Esophagus muscularis mucosa (tissue), 4 donors: ENCODE measurements around the gene B3GALT6. TPM values are rescaled to one million over a fixed set of nuclear protein-coding genes. Genes with fewer than 3 reads are reported as not detected.

Experiments used
- DNase-seq: peaks from one replicate; pipeline ENCODE4 v3.0.0-alpha.2; 2017; ENCODE audit errors: extremely low spot score
- H3K27ac ChIP-seq, 4 donors: fragments of 200-600 bp; sonication (generic); replicated peaks in 1 of 4; 1 replicate in 3 of 4; 2 replicates in 1 of 4; pipeline ENCODE4 v1.5.1; 2016 to 2019; ENCODE audit warnings: mild to moderate bottlenecking in 1 of 4
- H3K27me3 ChIP-seq, 4 donors: fragments of 200-600 bp; sonication (generic); one replicate each; pipeline versions ENCODE4 v1.5.1 to v1.6.0; 2016 to 2019
- H3K36me3 ChIP-seq, 4 donors: fragments of 200-600 bp; sonication (generic); one replicate each; pipeline ENCODE4 v1.5.1; 2016 to 2019
- H3K4me1 ChIP-seq, 4 donors: fragments of 200-600 bp; sonication (generic); one replicate each; pipeline ENCODE4 v1.5.1; 2016 to 2019
- H3K4me3 ChIP-seq, 4 donors: fragments of 200-600 bp; sonication (generic); 1 replicate in 2 of 4; 2 replicates in 2 of 4; pipeline ENCODE4 v1.5.1; 2016 to 2019; ENCODE audit warnings: mild to moderate bottlenecking in 4 of 4, moderate library complexity in 1 of 4
- H3K9me3 ChIP-seq, 4 donors: fragments of 200-600 bp; sonication (generic); 1 replicate in 3 of 4; 2 replicates in 1 of 4; pipeline ENCODE4 v1.5.1; 2016 to 2019
- EP300 ChIP-seq: sonication (generic); formaldehyde crosslinking; IDR thresholded peaks from one replicate; pipeline ENCODE4 v1.6.1; 2017; ENCODE audit warnings: antibody characterized with exemption
- POLR2A ChIP-seq: fragments of 450-650 bp; IDR thresholded peaks from one replicate; pipeline ENCODE4 v1.6.1; 2017; ENCODE audit warnings: antibody characterized with exemption, moderate library complexity, mild to moderate bottlenecking, low read depth
- POLR2AphosphoS5 ChIP-seq, 2 donors: sonication (generic); formaldehyde crosslinking; IDR thresholded peaks; one replicate each; pipeline ENCODE4 v1.6.1; 2017; ENCODE audit warnings: antibody characterized with exemption in 2 of 2
- WGBS: methylation state at CpG from one replicate; pipeline ENCODE4 v1.1.5; 2018; 5-methylcytosine and 5-hydroxymethylcytosine counted together
- intact Hi-C: fragments of 100-400 bp; cut with DNase I; formaldehyde crosslinking; loops from one replicate; pipeline ENCODE4 v1.15.1; 2023
- total RNA-seq, 4 donors: library from RNA; depleted of rRNA; stranded (reverse); fragments of >200 nt; gene quantifications; one replicate each; pipeline versions ENCODE4 v1.1.0 to v1.2.1, GENCODE V29; 2016
- TF ChIP-seq, protein P1 (sequence below), 3 experiments: fragments of 200-600 bp in 2 of 3; fragments of 450-650 bp in 1 of 3; sonication (generic) in 2 of 3; IDR thresholded peaks; one replicate each; pipeline ENCODE4 v1.5.1; 2017 to 2019; ENCODE audit warnings: antibody characterized with exemption in 3 of 3, mild to moderate bottlenecking in 2 of 3, moderate library complexity in 1 of 3

The B3GALT6 gene
- total RNA-seq, 4 donors from 2014 or later: 10.4 to 24.6 (median 21.0) TPM

DNA sequence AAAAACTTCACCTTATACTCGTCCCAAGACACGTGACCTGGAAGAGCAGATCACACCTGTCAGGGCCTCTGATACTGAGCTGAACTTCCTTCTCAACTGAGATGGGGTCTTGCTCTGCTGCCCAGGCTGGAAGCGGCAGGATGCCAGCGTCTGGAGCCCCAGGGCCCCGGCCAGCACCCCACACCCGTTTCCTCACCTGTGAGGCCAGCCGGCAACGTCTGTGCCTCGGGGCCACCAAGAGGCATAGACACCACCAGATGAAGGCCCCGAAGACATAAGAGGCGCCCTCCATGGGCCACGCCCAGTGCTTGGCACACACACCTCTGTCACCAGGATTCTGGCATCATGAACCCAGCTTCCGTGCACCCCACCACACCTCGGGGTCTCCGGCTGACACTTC lies 8.7 kb upstream of the B3GALT6 start:
- intact Hi-C loops: no loop called here
- Histone ChIP-seq H3K9me3 (no peaks in the 10 kb centered on the region), H3K27ac (no peak overlapping the region), H3K4me3 (no peak overlapping the region), H3K27me3 (no peaks in the 10 kb centered on the region), H3K36me3 (peaks cover 67 to 100% (median 98%) of the 10 kb centered on the region in 4 donors), H3K4me1 (peaks cover 0 to 25% (median 12%) of the 10 kb centered on the region in 4 donors)
- no peak for DNase-seq
- TF ChIP-seq EP300: no peak
- no peak for TF ChIP-seq POLR2AphosphoS5 (IDR thresholded peaks at IDR 0.05)
- no peak for TF ChIP-seq POLR2A
- TF ChIP-seq, protein P1, sequence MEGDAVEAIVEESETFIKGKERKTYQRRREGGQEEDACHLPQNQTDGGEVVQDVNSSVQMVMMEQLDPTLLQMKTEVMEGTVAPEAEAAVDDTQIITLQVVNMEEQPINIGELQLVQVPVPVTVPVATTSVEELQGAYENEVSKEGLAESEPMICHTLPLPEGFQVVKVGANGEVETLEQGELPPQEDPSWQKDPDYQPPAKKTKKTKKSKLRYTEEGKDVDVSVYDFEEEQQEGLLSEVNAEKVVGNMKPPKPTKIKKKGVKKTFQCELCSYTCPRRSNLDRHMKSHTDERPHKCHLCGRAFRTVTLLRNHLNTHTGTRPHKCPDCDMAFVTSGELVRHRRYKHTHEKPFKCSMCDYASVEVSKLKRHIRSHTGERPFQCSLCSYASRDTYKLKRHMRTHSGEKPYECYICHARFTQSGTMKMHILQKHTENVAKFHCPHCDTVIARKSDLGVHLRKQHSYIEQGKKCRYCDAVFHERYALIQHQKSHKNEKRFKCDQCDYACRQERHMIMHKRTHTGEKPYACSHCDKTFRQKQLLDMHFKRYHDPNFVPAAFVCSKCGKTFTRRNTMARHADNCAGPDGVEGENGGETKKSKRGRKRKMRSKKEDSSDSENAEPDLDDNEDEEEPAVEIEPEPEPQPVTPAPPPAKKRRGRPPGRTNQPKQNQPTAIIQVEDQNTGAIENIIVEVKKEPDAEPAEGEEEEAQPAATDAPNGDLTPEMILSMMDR (IDR thresholded peaks at IDR 0.05): no peak
- WGBS: 92% methylated on average over 15 of the region's 15 CpGs

GRCh38 chr1:1223891-1224290 lies 8.1 kb upstream of the B3GALT6 start:
- 94% methylated on average over 17 of the region's 21 CpGs for WGBS
- Histone ChIP-seq H3K27me3 (no peaks in the 10 kb centered on the region), H3K4me1 (peaks cover under 1 to 31% (median 16%) of the 10 kb centered on the region in 4 donors), H3K4me3 (no peak overlapping the region), H3K9me3 (no peaks in the 10 kb centered on the region), H3K27ac (no peak overlapping the region), H3K36me3 (peaks cover 61 to 100% (median 98%) of the 10 kb centered on the region in 4 donors)
- intact Hi-C loops: no loop called here
- DNase-seq: no peak
- TF ChIP-seq, protein P1 (IDR thresholded peaks at IDR 0.05): no peak
- TF ChIP-seq POLR2AphosphoS5 (IDR thresholded peaks at IDR 0.05) (no peak), POLR2A (no peak), EP300 (no peak)

- no peak overlapping the region for H3K4me3 ChIP-seq
- DNase-seq: no peak
- no peak for TF ChIP-seq EP300
- TF ChIP-seq, protein P1 (IDR thresholded peaks at IDR 0.05): no peak
- no peak for TF ChIP-seq POLR2A
- no peak for TF ChIP-seq POLR2AphosphoS5 (IDR thresholded peaks at IDR 0.05)
- no peaks in the 10 kb centered on the region for H3K9me3 ChIP-seq
- peaks cover 15 to 45% (median 31%) of the 10 kb centered on the region in 4 donors for H3K4me1 ChIP-seq
- peaks cover 59 to 90% (median 86%) of the 10 kb centered on the region in 4 donors for H3K36me3 ChIP-seq
- 94% methylated on average over 26 of the region's 34 CpGs for WGBS
- intact Hi-C loops: no loop called here
- no peak overlapping the region for H3K27ac ChIP-seq
- H3K27me3 ChIP-seq: no peaks in the 10 kb centered on the region
Observed at GRCh38 chr1:1225238-1225845, 6.7 kb upstream of the B3GALT6 start.

DNA sequence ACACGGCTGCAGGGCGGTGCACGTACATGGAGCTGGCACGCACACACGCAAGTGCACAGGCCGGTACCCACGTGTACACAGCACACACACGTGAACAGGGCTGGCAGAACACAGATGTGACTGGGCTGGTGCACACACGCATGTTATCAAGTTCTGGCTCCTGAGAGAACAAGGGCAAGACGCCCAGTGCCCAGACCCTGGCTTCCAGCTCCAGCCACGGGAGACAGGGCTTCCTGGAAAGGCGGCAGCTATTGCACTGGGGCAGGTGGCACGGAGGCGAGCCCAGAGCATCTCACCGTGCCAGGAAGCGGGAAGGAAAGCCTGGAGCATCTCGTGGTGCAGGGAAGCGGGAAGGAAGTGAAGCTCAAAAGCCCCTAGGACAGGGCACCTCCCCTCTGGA lies 6.1 kb upstream of the B3GALT6 start:
- peaks cover 53 to 85% (median 80%) of the 10 kb centered on the region in 4 donors for H3K36me3 ChIP-seq
- intact Hi-C loops: no loop called here
- no peaks in the 10 kb centered on the region for H3K27me3 ChIP-seq
- no peaks in the 10 kb centered on the region for H3K9me3 ChIP-seq
- WGBS: 89% methylated on average over 18 of the region's 18 CpGs
- TF ChIP-seq, protein P1 (IDR thresholded peaks at IDR 0.05): no peak
- no peak for TF ChIP-seq EP300
- TF ChIP-seq POLR2AphosphoS5 (IDR thresholded peaks at IDR 0.05): no peak
- no peak for TF ChIP-seq POLR2A
- no peak overlapping the region for H3K4me3 ChIP-seq
- peaks cover 20 to 51% (median 37%) of the 10 kb centered on the region in 4 donors for H3K4me1 ChIP-seq
- no peak overlapping the region for H3K27ac ChIP-seq
- DNase-seq: no peak
